ENCODE results near the gene ATP6V0A1. TPM values are rescaled to one million over a fixed set of nuclear protein-coding genes. Genes with fewer than 3 reads are reported as not detected.
"Not testable (repeated sequence)": the region's sequence is repeated elsewhere in the genome, so short reads cannot be mapped to it uniquely, and the experiment has no call there.

The ATP6V0A1 gene
- total RNA-seq, 2 donors from 2014 or later = 6.7 to 13.9 TPM

- H3K27me3 Mint-ChIP-seq = no peaks in the 10 kb centered on the region
- no peak overlapping the region for H3K27ac Mint-ChIP-seq
- H3K9me3 Mint-ChIP-seq = no peaks in the 10 kb centered on the region
- H3K4me1 Mint-ChIP-seq (ENCODE audit: low read depth in 2 of 2) = peaks cover 13 to 14% of the 10 kb centered on the region in 2 donors
- ATAC-seq = peak; percentile 75 to 86
- peak overlapping the region; percentile 20 for H3K4me3 Mint-ChIP-seq
- DNase-seq (ENCODE audit: low spot score) = no peak
- H3K36me3 Mint-ChIP-seq = no peaks in the 10 kb centered on the region
Observed at GRCh38 chr17:42548070-42548837, 89.6 kb downstream of the ATP6V0A1 start.

- DNase-seq (ENCODE audit: low spot score) (no peak), ATAC-seq (peak; percentile 3 to 51)
- Mint-ChIP-seq H3K36me3 (no peaks in the 10 kb centered on the region), H3K27ac (peak overlapping the region in 1 of 2 donors; percentile 34), H3K4me1 (ENCODE audit: low read depth in 2 of 2) (peaks cover 13 to 14% of the 10 kb centered on the region in 2 donors), H3K9me3 (no peaks in the 10 kb centered on the region), H3K27me3 (no peaks in the 10 kb centered on the region), H3K4me3 (peak overlapping the region; percentile 41)
Observed at GRCh38 chr17:42548993-42549755, 90.5 kb downstream of the ATP6V0A1 start.

GRCh38 chr17:42552736-42553135 is 94.1 kb downstream of the ATP6V0A1 start, which contains the start of gene HSD17B1:
Gene HSD17B1, plus strand, starts transcription at chr17:42552923. Its CDS starts 11 bp downstream, at chr17:42552934.
- H3K4me3 Mint-ChIP-seq = peak within 1 kb of the TSS; percentile 89
- peaks cover 23 to 29% of the 10 kb centered on the region in 2 donors for H3K4me1 Mint-ChIP-seq (ENCODE audit: low read depth in 2 of 2)
- not testable (repeated sequence) for DNase-seq (ENCODE audit: low spot score); H3K36me3 Mint-ChIP-seq; H3K9me3 Mint-ChIP-seq; ATAC-seq; H3K27me3 Mint-ChIP-seq
- peak within 1 kb of the TSS in 1 of 2 donors; percentile 37 for H3K27ac Mint-ChIP-seq

DNA sequence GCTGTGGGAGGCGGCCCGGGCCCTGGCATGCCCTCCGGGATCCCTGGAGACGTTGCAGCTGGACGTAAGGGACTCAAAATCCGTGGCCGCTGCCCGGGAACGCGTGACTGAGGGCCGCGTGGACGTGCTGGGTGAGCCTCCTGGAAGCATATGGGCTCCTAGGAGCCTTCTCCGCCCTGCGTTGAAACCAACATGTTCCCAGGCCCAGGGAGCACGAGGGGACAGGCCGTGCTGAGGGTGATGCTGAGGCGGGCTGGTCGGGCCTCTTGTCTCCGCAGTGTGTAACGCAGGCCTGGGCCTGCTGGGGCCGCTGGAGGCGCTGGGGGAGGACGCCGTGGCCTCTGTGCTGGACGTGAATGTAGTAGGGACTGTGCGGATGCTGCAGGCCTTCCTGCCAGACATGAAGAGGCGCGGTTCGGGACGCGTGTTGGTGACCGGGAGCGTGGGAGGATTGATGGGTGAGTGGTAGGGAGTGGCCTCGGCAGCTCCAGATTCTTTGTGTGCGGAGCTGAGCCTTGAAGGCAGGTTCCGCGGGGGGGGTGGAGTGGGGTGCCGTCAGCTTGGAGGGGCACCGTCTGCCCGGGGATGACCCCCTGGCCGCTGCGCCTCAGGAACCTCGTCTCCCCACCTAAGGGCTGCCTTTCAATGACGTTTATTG is 94.6 kb downstream of the ATP6V0A1 start:
- H3K36me3 Mint-ChIP-seq = no peaks in the 10 kb centered on the region
- DNase-seq (ENCODE audit: low spot score) = no peak
- no peak for ATAC-seq
- H3K4me3 Mint-ChIP-seq = peak overlapping the region; percentile 89
- no peaks in the 10 kb centered on the region for H3K27me3 Mint-ChIP-seq
- no peaks in the 10 kb centered on the region for H3K9me3 Mint-ChIP-seq
- H3K27ac Mint-ChIP-seq = peak overlapping the region in 1 of 2 donors; percentile 37
- peaks cover 23 to 29% of the 10 kb centered on the region in 2 donors for H3K4me1 Mint-ChIP-seq (ENCODE audit: low read depth in 2 of 2)

DNA sequence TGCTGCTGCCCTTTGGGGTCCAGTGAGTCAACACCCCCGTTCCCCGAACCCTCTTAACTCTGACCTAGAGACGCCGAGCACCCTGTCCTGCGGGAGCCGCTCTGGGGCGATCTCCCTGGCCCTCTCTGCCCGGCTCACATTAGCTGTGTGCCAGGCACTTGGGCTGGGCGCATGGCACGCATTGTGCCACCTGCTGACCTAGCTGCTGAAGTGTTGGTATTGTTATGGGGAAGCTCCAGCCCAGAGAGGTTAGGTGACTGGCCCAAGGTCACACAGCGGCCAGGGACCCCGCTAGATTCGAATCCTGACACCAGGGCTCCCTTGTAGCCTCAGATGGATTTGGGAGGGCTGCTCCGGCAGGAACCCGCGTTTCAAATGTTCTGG is 95.2 kb downstream of the ATP6V0A1 start:
- ATAC-seq (no peak), DNase-seq (ENCODE audit: low spot score) (no peak)
- Mint-ChIP-seq H3K27me3 (no peaks in the 10 kb centered on the region), H3K4me3 (peak overlapping the region; percentile 89), H3K4me1 (ENCODE audit: low read depth in 2 of 2) (peaks cover 22 to 27% of the 10 kb centered on the region in 2 donors), H3K36me3 (no peaks in the 10 kb centered on the region), H3K9me3 (no peaks in the 10 kb centered on the region), H3K27ac (peak overlapping the region; percentile 87 to 95)

- DNase-seq (ENCODE audit: low spot score) (peak; percentile 91), ATAC-seq (peak; percentile 93 to 96)
- Mint-ChIP-seq H3K27ac (peak overlapping the region; percentile 87 to 95), H3K9me3 (no peaks in the 10 kb centered on the region), H3K4me3 (peak overlapping the region; percentile 89), H3K36me3 (no peaks in the 10 kb centered on the region), H3K4me1 (ENCODE audit: low read depth in 2 of 2) (peaks cover 16 to 21% of the 10 kb centered on the region in 2 donors), H3K27me3 (no peaks in the 10 kb centered on the region)
Observed at GRCh38 chr17:42554250-42555121, 95.8 kb downstream of the ATP6V0A1 start.

DNA sequence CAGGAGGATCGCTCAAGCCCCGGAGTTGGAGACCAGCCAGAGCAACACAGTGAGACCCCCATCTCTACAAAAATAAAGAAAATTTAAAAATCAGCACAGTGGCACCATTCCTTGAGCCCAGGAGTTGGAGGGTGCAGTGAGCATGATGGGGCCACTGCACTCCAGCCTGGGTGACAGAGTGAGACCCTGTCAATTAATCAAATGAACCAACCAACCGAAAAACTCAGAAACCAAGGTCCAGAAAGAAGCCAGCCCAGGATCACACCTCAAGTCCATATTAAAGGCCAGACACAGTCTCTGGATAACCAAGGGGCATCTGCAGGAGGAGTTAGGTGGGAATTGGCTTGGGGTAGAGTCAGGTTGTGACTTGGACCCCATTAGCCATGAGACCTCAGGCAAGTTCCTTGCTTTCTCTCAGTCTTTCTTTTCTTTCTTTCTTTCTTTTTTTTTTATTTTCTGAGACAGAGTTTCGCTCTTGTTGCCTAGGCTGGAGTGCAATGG is 96.5 kb downstream of the ATP6V0A1 start:
- no peak for ATAC-seq
- Mint-ChIP-seq H3K36me3 (no peaks in the 10 kb centered on the region), H3K4me1 (ENCODE audit: low read depth in 2 of 2) (peaks cover 16 to 21% of the 10 kb centered on the region in 2 donors), H3K9me3 (no peaks in the 10 kb centered on the region), H3K27ac (peak overlapping the region; percentile 87 to 95), H3K27me3 (no peaks in the 10 kb centered on the region), H3K4me3 (peak overlapping the region; percentile 89)
- no peak for DNase-seq (ENCODE audit: low spot score)

DNA sequence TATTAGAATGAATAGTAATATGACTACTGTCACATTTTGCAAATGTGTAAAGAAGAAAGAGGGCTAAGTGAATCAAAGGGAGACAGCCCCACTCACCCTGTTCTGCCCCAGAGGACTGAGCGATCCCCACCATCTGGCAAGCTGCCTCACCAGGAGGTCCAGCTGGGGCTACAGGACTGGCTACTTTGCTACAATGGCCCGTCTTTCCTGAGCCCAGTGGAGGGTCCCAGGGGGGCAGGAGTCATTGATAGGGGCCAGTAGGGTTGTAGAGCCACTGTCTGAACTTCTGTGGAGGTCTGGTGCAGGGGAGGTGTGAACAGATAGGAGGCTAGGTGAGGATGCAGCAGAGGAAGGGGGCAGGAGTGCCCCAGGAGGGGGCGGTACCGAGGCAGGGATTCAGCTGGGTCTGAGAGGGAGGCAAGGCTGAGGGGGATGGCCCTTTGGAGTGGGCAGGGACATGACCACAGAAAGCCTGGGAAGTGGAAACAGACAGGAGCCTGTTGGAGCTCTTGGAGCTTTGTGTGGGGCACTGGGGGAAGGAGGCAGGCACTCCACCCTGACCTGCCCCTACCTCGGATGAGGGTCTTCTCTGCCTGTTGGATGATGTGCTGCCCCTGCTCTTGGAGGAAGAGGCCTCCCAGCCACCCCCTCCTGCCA is 97.4 kb downstream of the ATP6V0A1 start:
- H3K4me3 Mint-ChIP-seq = peak overlapping the region; percentile 89

GRCh38 chr17:42559075-42559474 is 100.4 kb downstream of the ATP6V0A1 start:
- Mint-ChIP-seq H3K9me3 (no peaks in the 10 kb centered on the region), H3K4me1 (ENCODE audit: low read depth in 2 of 2) (peaks cover 24 to 35% of the 10 kb centered on the region in 2 donors), H3K4me3 (no peak overlapping the region), H3K27ac (no peak overlapping the region), H3K36me3 (no peaks in the 10 kb centered on the region), H3K27me3 (no peaks in the 10 kb centered on the region)
- ATAC-seq (no peak), DNase-seq (ENCODE audit: low spot score) (no peak)

More for the DNA sequence above, 97.4 kb downstream of the ATP6V0A1 start:
- not testable (repeated sequence) for ATAC-seq; DNase-seq (ENCODE audit: low spot score); H3K36me3 Mint-ChIP-seq; H3K27me3 Mint-ChIP-seq; H3K9me3 Mint-ChIP-seq
- Mint-ChIP-seq H3K4me1 (ENCODE audit: low read depth in 2 of 2) (peaks cover 12 to 16% of the 10 kb centered on the region in 2 donors), H3K27ac (peak overlapping the region; percentile 87 to 95)

GRCh38 chr17:42560246-42560645 is 101.6 kb downstream of the ATP6V0A1 start:
- H3K36me3 Mint-ChIP-seq = no peaks in the 10 kb centered on the region
- no peaks in the 10 kb centered on the region for H3K9me3 Mint-ChIP-seq
- H3K4me3 Mint-ChIP-seq = peak overlapping the region; percentile 38
- H3K4me1 Mint-ChIP-seq (ENCODE audit: low read depth in 2 of 2) = peaks cover 16 to 30% of the 10 kb centered on the region in 2 donors
- peak overlapping the region; percentile 84 to 91 for H3K27ac Mint-ChIP-seq
- H3K27me3 Mint-ChIP-seq = no peaks in the 10 kb centered on the region
- DNase-seq (ENCODE audit: low spot score) (no peak), ATAC-seq (no peak)

DNA sequence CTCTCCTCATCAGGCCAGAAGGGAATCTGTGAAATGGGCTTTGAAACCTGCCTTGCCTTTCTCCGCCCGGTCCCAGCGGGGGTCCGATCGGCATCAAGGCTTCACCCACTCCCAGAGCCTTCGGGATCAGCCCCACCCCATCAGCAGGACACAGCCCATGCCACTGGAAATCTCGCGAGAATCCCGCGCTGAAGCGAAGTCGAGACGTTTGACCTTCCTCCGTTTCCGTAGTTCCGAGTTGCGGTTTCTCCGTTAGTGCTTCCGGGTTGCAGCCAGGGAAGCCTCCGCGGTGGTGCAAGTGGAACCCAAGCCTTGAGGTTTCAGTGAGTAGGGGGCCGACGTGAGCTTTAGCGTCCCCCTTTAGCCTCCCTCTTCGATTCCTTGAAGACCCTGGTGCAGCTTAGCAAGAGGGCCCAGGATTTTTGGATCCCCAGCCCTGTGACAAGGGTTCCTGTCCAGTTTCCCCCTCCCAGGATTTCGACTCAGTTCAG is 103.3 kb downstream of the ATP6V0A1 start, which contains the start of gene COASY:
TSS of gene COASY (plus strand) at position 252 of the 491 bp plus-strand sequence. CDS start 475 bp downstream, outside the sequence.
- ATAC-seq = peak; percentile 78 to 84
- peak within 1 kb of the TSS; percentile 91 to 98 for H3K27ac Mint-ChIP-seq
- no peaks in the 10 kb centered on the region for H3K36me3 Mint-ChIP-seq
- DNase-seq (ENCODE audit: low spot score) = peak; percentile 95
- H3K9me3 Mint-ChIP-seq = no peaks in the 10 kb centered on the region
- peak within 1 kb of the TSS; percentile 94 for H3K4me3 Mint-ChIP-seq
- peaks cover 19 to 30% of the 10 kb centered on the region in 2 donors for H3K4me1 Mint-ChIP-seq (ENCODE audit: low read depth in 2 of 2)
- no peaks in the 10 kb centered on the region for H3K27me3 Mint-ChIP-seq
